ENCODE measurements around the gene ANKRD10.

ANKRD10 gene

GRCh38 chr13:110831437-110832204 lies 83.2 kb downstream of the ANKRD10 start:
- H3K27ac Mint-ChIP-seq, result no peak overlapping the region
- no peaks in the 10 kb centered on the region for H3K4me1 Mint-ChIP-seq (ENCODE audit: low read depth)
- no peaks in the 10 kb centered on the region for H3K36me3 Mint-ChIP-seq (ENCODE audit: low read depth)
- H3K9me3 Mint-ChIP-seq, result no peaks in the 10 kb centered on the region
- H3K27me3 Mint-ChIP-seq, result peaks cover 16% of the 10 kb centered on the region
- H3K4me3 Mint-ChIP-seq, result no peak overlapping the region

- Mint-ChIP-seq H3K4me3 (no peak overlapping the region), H3K27ac (no peak overlapping the region), H3K27me3 (peaks cover 12% of the 10 kb centered on the region), H3K9me3 (no peaks in the 10 kb centered on the region), H3K36me3 (ENCODE audit: low read depth) (no peaks in the 10 kb centered on the region), H3K4me1 (ENCODE audit: low read depth) (no peaks in the 10 kb centered on the region)
Measured at GRCh38 chr13:110830800-110831371, 84.0 kb downstream of the ANKRD10 start.

GRCh38 chr13:110830331-110830730 lies 84.5 kb downstream of the ANKRD10 start:
- Mint-ChIP-seq H3K4me3 (no peak overlapping the region), H3K36me3 (ENCODE audit: low read depth) (no peaks in the 10 kb centered on the region), H3K4me1 (ENCODE audit: low read depth) (no peaks in the 10 kb centered on the region), H3K27me3 (peaks cover 8% of the 10 kb centered on the region), H3K9me3 (no peaks in the 10 kb centered on the region), H3K27ac (no peak overlapping the region)

DNA sequence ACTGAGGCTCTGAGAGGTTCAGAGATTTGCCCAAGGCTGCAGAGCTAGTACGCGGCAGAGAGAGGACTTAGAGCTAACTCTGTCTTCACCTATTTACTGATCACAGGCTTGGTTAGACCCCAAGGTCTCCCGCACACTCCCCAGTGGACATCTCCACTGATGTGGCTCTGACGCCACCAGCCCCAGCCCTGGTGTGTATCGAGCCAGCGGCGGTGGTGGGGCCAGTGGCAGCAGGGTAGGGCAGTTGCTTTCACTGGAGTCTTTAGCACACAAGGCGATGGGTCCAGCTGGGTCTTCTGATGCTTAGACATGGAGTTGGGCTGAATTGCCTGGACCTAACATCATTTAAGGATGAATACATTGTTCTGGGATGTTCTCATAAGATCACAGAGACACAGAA lies 85.4 kb downstream of the ANKRD10 start:
- Mint-ChIP-seq H3K36me3 (ENCODE audit: low read depth) (no peaks in the 10 kb centered on the region), H3K4me1 (ENCODE audit: low read depth) (no peaks in the 10 kb centered on the region), H3K4me3 (no peak overlapping the region), H3K9me3 (no peaks in the 10 kb centered on the region), H3K27me3 (peaks cover 8% of the 10 kb centered on the region), H3K27ac (no peak overlapping the region)

DNA sequence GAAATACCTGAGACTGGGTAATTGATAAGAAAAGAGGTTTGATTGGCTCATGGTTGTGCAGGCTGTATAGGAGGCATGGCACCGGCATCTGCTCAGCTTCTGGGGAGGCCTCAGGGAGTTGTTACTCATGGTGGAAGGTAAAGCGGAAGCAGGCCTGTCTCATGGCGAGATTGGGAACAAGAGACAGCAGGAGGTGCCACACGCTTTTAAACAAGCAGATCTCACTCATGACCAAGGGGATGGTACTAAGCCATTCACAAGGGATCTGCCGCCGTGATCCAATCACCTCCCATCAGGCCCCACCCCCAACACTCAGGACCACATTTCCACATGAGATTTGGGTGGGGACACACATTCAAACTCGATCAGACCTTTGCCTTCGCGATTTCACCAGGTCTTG lies 86.2 kb downstream of the ANKRD10 start:
- Mint-ChIP-seq H3K36me3 (ENCODE audit: low read depth) (no peaks in the 10 kb centered on the region), H3K4me3 (no peak overlapping the region), H3K9me3 (no peaks in the 10 kb centered on the region), H3K4me1 (ENCODE audit: low read depth) (peaks cover 4% of the 10 kb centered on the region), H3K27ac (no peak overlapping the region), H3K27me3 (peaks cover 3% of the 10 kb centered on the region)

Data from stimulated activated naive CD8-positive, alpha-beta T cell treated with anti-CD3 and anti-CD28 coated beads, Interleukin-15, Interleukin-2, amounts not matched to agents 100 ng/mL and 50 ng/mL, for 24 hours (primary cell).